CD1c-positive myeloid dendritic cell (primary cell): ENCODE measurements around the gene EPS15.
"Not testable (repeated sequence)": the region's sequence is repeated elsewhere in the genome, so short reads cannot be mapped to it uniquely, and the experiment has no call there.

Experiments
- DNase-seq: peaks from one replicate; pipeline ENCODE4 v3.0.0-alpha.2; 2016; ENCODE audit errors: extremely low spot score

The EPS15 gene

GRCh38 chr1:51425955-51426354, 93.1 kb downstream of the EPS15 start:
- no peak for DNase-seq

- DNase-seq: no peak
Measured at GRCh38 chr1:51425273-51425672, 93.8 kb downstream of the EPS15 start.

GRCh38 chr1:51423073-51423821, 95.8 kb downstream of the EPS15 start:
- no peak for DNase-seq

- DNase-seq: no peak
Measured at GRCh38 chr1:51422367-51423072, 96.5 kb downstream of the EPS15 start.

GRCh38 chr1:51421964-51422363, 97.1 kb downstream of the EPS15 start:
- DNase-seq: peak; percentile 14

GRCh38 chr1:51420867-51421627, 98.0 kb downstream of the EPS15 start:
- DNase-seq: no peak

GRCh38 chr1:51418384-51418959, 100.6 kb downstream of the EPS15 start:
- DNase-seq: no peak

GRCh38 chr1:51417496-51418383, 101.3 kb downstream of the EPS15 start:
- no peak for DNase-seq

- no peak for DNase-seq
Measured at GRCh38 chr1:51416910-51417309, 102.2 kb downstream of the EPS15 start.

- no peak for DNase-seq
Measured at GRCh38 chr1:51415963-51416362, 103.1 kb downstream of the EPS15 start.

GRCh38 chr1:51414811-51415210, 104.3 kb downstream of the EPS15 start:
- DNase-seq: no peak

- not testable (repeated sequence) for DNase-seq
Measured at GRCh38 chr1:51411820-51412219, 107.2 kb downstream of the EPS15 start.

GRCh38 chr1:51410568-51411460, 108.3 kb downstream of the EPS15 start:
- no peak for DNase-seq

- DNase-seq: not testable (repeated sequence)
Measured at GRCh38 chr1:51409755-51410541, 109.1 kb downstream of the EPS15 start.

GRCh38 chr1:51392241-51392640, 126.8 kb downstream of the EPS15 start:
- DNase-seq: no peak

GRCh38 chr1:51390641-51391040, 128.4 kb downstream of the EPS15 start:
- DNase-seq: not testable (repeated sequence)

- DNase-seq: not testable (repeated sequence)
Measured at GRCh38 chr1:51387288-51387687, 131.8 kb downstream of the EPS15 start.

- not testable (repeated sequence) for DNase-seq
Measured at GRCh38 chr1:51386259-51386658, 132.8 kb downstream of the EPS15 start.

GRCh38 chr1:51385776-51386175, 133.3 kb downstream of the EPS15 start:
- no peak for DNase-seq
